Muscle of arm (tissue), 12 donors: ENCODE data around the gene TBKBP1. TPM values are rescaled to one million over a fixed set of nuclear protein-coding genes. Genes with fewer than 3 reads are reported as not detected.

ENCODE experiments used
- DNase-seq: peaks from one replicate; pipeline ENCODE4 v3.0.0-alpha.2; 2013
- polyA plus RNA-seq, 12 donors: library from polyadenylated mRNA; unstranded; fragments of 120-200 nt; gene quantifications; one replicate each; pipeline ENCODE4 v1.2.1, GENCODE V29; 2013; ENCODE audit not compliant: insufficient read length in 12 of 12

Gene TBKBP1
- polyA plus RNA-seq, 12 donors, result 22.7 to 38.1 (median 28.5) TPM; not detected in 1

- DNase-seq, result no peak
These were observed 4.1 kb downstream of the TBKBP1 start for GRCh38 chr17:47697906-47698711.

GRCh38 chr17:47698749-47699535 is 5.0 kb downstream of the TBKBP1 start:
- no peak for DNase-seq

- DNase-seq, result no peak
These were observed 5.5 kb downstream of the TBKBP1 start for GRCh38 chr17:47699536-47699840.

- DNase-seq, result no peak
These were observed 6.8 kb downstream of the TBKBP1 start for GRCh38 chr17:47700471-47701449.

- DNase-seq, result no peak
These were observed 7.6 kb downstream of the TBKBP1 start for GRCh38 chr17:47701608-47702007.

GRCh38 chr17:47702391-47702995 is 8.5 kb downstream of the TBKBP1 start:
- DNase-seq, result no peak

GRCh38 chr17:47703191-47703591 is 9.2 kb downstream of the TBKBP1 start:
- DNase-seq, result no peak

- DNase-seq, result no peak
These were observed 9.7 kb downstream of the TBKBP1 start for GRCh38 chr17:47703671-47704070.

GRCh38 chr17:47704116-47704515 is 10.2 kb downstream of the TBKBP1 start:
- DNase-seq, result no peak

GRCh38 chr17:47704736-47705135 is 10.8 kb downstream of the TBKBP1 start:
- no peak for DNase-seq

- no peak for DNase-seq
These were observed 11.9 kb downstream of the TBKBP1 start for GRCh38 chr17:47705536-47706530.

- no peak for DNase-seq
These were observed 13.3 kb downstream of the TBKBP1 start for GRCh38 chr17:47707056-47707804.

- no peak for DNase-seq
These were observed 13.9 kb downstream of the TBKBP1 start for GRCh38 chr17:47707884-47708283.

- DNase-seq, result no peak
These were observed 14.4 kb downstream of the TBKBP1 start for GRCh38 chr17:47708312-47708863.

- DNase-seq, result no peak
These were observed 15.0 kb downstream of the TBKBP1 start for GRCh38 chr17:47708864-47709541.

GRCh38 chr17:47709594-47709993 is 15.6 kb downstream of the TBKBP1 start:
- DNase-seq, result no peak

GRCh38 chr17:47711366-47712099 is 17.6 kb downstream of the TBKBP1 start:
- DNase-seq, result no peak
